ENCODE data around the gene CASP12. TPM values are rescaled to one million over a fixed set of nuclear protein-coding genes. Genes with fewer than 3 reads are reported as not detected.

CASP12 gene
- polyA plus RNA-seq, 2 donors, result 0.22 to 0.27 TPM

GRCh38 chr11:104873252-104873651, 25.0 kb downstream of the CASP12 start:
- no peaks in the 10 kb centered on the region for H3K27me3 ChIP-seq (ENCODE audit: control insufficient read depth in 1 of 2, insufficient read depth in 2 of 2, low read length in 2 of 2)
- H3K36me3 ChIP-seq (ENCODE audit: control insufficient read depth in 2 of 2, insufficient read depth in 2 of 2, low read length in 1 of 2), result no peaks in the 10 kb centered on the region
- no peak overlapping the region for H3K27ac ChIP-seq (ENCODE audit: low read depth in 2 of 2, low read length in 1 of 2)
- 78 to 79% methylated on average over 8 of the region's 8 CpGs for WGBS, 2 donors
- no peaks in the 10 kb centered on the region for H3K9me3 ChIP-seq (ENCODE audit: control insufficient read depth in 2 of 2, insufficient read depth in 1 of 2, low read depth in 1 of 2, low read length in 1 of 2)
- H3K4me1 ChIP-seq (ENCODE audit: control insufficient read depth in 2 of 2, insufficient read depth in 2 of 2, low read length in 1 of 2), result no peaks in the 10 kb centered on the region
- H3K4me3 ChIP-seq (ENCODE audit: low read depth in 1 of 2, low read length in 2 of 2), result no peak overlapping the region

GRCh38 chr11:104872393-104872792, 25.9 kb downstream of the CASP12 start:
- 72 to 83% methylated on average over 3 of the region's 3 CpGs for WGBS, 2 donors
- no peaks in the 10 kb centered on the region for H3K27me3 ChIP-seq (ENCODE audit: control insufficient read depth in 1 of 2, insufficient read depth in 2 of 2, low read length in 2 of 2)
- H3K4me1 ChIP-seq (ENCODE audit: control insufficient read depth in 2 of 2, insufficient read depth in 2 of 2, low read length in 1 of 2), result no peaks in the 10 kb centered on the region
- no peaks in the 10 kb centered on the region for H3K36me3 ChIP-seq (ENCODE audit: control insufficient read depth in 2 of 2, insufficient read depth in 2 of 2, low read length in 1 of 2)
- no peaks in the 10 kb centered on the region for H3K9me3 ChIP-seq (ENCODE audit: control insufficient read depth in 2 of 2, insufficient read depth in 1 of 2, low read depth in 1 of 2, low read length in 1 of 2)
- no peak overlapping the region for H3K27ac ChIP-seq (ENCODE audit: low read depth in 2 of 2, low read length in 1 of 2)
- no peak overlapping the region for H3K4me3 ChIP-seq (ENCODE audit: low read depth in 1 of 2, low read length in 2 of 2)

- H3K27ac ChIP-seq (ENCODE audit: low read depth in 2 of 2, low read length in 1 of 2), result no peak overlapping the region
- no peaks in the 10 kb centered on the region for H3K9me3 ChIP-seq (ENCODE audit: control insufficient read depth in 2 of 2, insufficient read depth in 1 of 2, low read depth in 1 of 2, low read length in 1 of 2)
- no peaks in the 10 kb centered on the region for H3K27me3 ChIP-seq (ENCODE audit: control insufficient read depth in 1 of 2, insufficient read depth in 2 of 2, low read length in 2 of 2)
- no peaks in the 10 kb centered on the region for H3K36me3 ChIP-seq (ENCODE audit: control insufficient read depth in 2 of 2, insufficient read depth in 2 of 2, low read length in 1 of 2)
- no peaks in the 10 kb centered on the region for H3K4me1 ChIP-seq (ENCODE audit: control insufficient read depth in 2 of 2, insufficient read depth in 2 of 2, low read length in 1 of 2)
- H3K4me3 ChIP-seq (ENCODE audit: low read depth in 1 of 2, low read length in 2 of 2), result no peak overlapping the region
Observed at GRCh38 chr11:104870910-104871309, 27.4 kb downstream of the CASP12 start.

GRCh38 chr11:104866815-104867214, 31.4 kb downstream of the CASP12 start:
- Histone ChIP-seq H3K36me3 (ENCODE audit: control insufficient read depth in 2 of 2, insufficient read depth in 2 of 2, low read length in 1 of 2) (no peaks in the 10 kb centered on the region), H3K27ac (ENCODE audit: low read depth in 2 of 2, low read length in 1 of 2) (no peak overlapping the region), H3K4me1 (ENCODE audit: control insufficient read depth in 2 of 2, insufficient read depth in 2 of 2, low read length in 1 of 2) (no peaks in the 10 kb centered on the region), H3K9me3 (ENCODE audit: control insufficient read depth in 2 of 2, insufficient read depth in 1 of 2, low read depth in 1 of 2, low read length in 1 of 2) (no peaks in the 10 kb centered on the region), H3K4me3 (ENCODE audit: low read depth in 1 of 2, low read length in 2 of 2) (no peak overlapping the region), H3K27me3 (ENCODE audit: control insufficient read depth in 1 of 2, insufficient read depth in 2 of 2, low read length in 2 of 2) (no peaks in the 10 kb centered on the region)
- 44 to 46% methylated on average over 2 of the region's 2 CpGs for WGBS, 2 donors

- Histone ChIP-seq H3K4me1 (ENCODE audit: control insufficient read depth in 2 of 2, insufficient read depth in 2 of 2, low read length in 1 of 2) (no peaks in the 10 kb centered on the region), H3K9me3 (ENCODE audit: control insufficient read depth in 2 of 2, insufficient read depth in 1 of 2, low read depth in 1 of 2, low read length in 1 of 2) (no peaks in the 10 kb centered on the region), H3K4me3 (ENCODE audit: low read depth in 1 of 2, low read length in 2 of 2) (no peak overlapping the region), H3K27me3 (ENCODE audit: control insufficient read depth in 1 of 2, insufficient read depth in 2 of 2, low read length in 2 of 2) (no peaks in the 10 kb centered on the region), H3K36me3 (ENCODE audit: control insufficient read depth in 2 of 2, insufficient read depth in 2 of 2, low read length in 1 of 2) (no peaks in the 10 kb centered on the region), H3K27ac (ENCODE audit: low read depth in 2 of 2, low read length in 1 of 2) (no peak overlapping the region)
- WGBS, 2 donors, result 80 to 82% methylated on average over 7 of the region's 7 CpGs
Observed at GRCh38 chr11:104858882-104859775, 39.1 kb downstream of the CASP12 start.

GRCh38 chr11:104856607-104857006, 41.7 kb downstream of the CASP12 start:
- H3K4me1 ChIP-seq (ENCODE audit: control insufficient read depth in 2 of 2, insufficient read depth in 2 of 2, low read length in 1 of 2), result no peaks in the 10 kb centered on the region
- H3K27me3 ChIP-seq (ENCODE audit: control insufficient read depth in 1 of 2, insufficient read depth in 2 of 2, low read length in 2 of 2), result no peaks in the 10 kb centered on the region
- H3K27ac ChIP-seq (ENCODE audit: low read depth in 2 of 2, low read length in 1 of 2), result no peak overlapping the region
- H3K36me3 ChIP-seq (ENCODE audit: control insufficient read depth in 2 of 2, insufficient read depth in 2 of 2, low read length in 1 of 2), result no peaks in the 10 kb centered on the region
- H3K4me3 ChIP-seq (ENCODE audit: low read depth in 1 of 2, low read length in 2 of 2), result no peak overlapping the region
- no peaks in the 10 kb centered on the region for H3K9me3 ChIP-seq (ENCODE audit: control insufficient read depth in 2 of 2, insufficient read depth in 1 of 2, low read depth in 1 of 2, low read length in 1 of 2)

- no peaks in the 10 kb centered on the region for H3K4me1 ChIP-seq (ENCODE audit: control insufficient read depth in 2 of 2, insufficient read depth in 2 of 2, low read length in 1 of 2)
- H3K4me3 ChIP-seq (ENCODE audit: low read depth in 1 of 2, low read length in 2 of 2), result no peak overlapping the region
- H3K9me3 ChIP-seq (ENCODE audit: control insufficient read depth in 2 of 2, insufficient read depth in 1 of 2, low read depth in 1 of 2, low read length in 1 of 2), result no peaks in the 10 kb centered on the region
- no peaks in the 10 kb centered on the region for H3K36me3 ChIP-seq (ENCODE audit: control insufficient read depth in 2 of 2, insufficient read depth in 2 of 2, low read length in 1 of 2)
- WGBS, 2 donors, result 75 to 76% methylated on average over 2 of the region's 2 CpGs
- H3K27ac ChIP-seq (ENCODE audit: low read depth in 2 of 2, low read length in 1 of 2), result no peak overlapping the region
- no peaks in the 10 kb centered on the region for H3K27me3 ChIP-seq (ENCODE audit: control insufficient read depth in 1 of 2, insufficient read depth in 2 of 2, low read length in 2 of 2)
Observed at GRCh38 chr11:104855965-104856364, 42.3 kb downstream of the CASP12 start.

GRCh38 chr11:104853276-104853675, 45.0 kb downstream of the CASP12 start:
- H3K27ac ChIP-seq (ENCODE audit: low read depth in 2 of 2, low read length in 1 of 2), result no peak overlapping the region
- no peaks in the 10 kb centered on the region for H3K27me3 ChIP-seq (ENCODE audit: control insufficient read depth in 1 of 2, insufficient read depth in 2 of 2, low read length in 2 of 2)
- H3K9me3 ChIP-seq (ENCODE audit: control insufficient read depth in 2 of 2, insufficient read depth in 1 of 2, low read depth in 1 of 2, low read length in 1 of 2), result no peaks in the 10 kb centered on the region
- H3K36me3 ChIP-seq (ENCODE audit: control insufficient read depth in 2 of 2, insufficient read depth in 2 of 2, low read length in 1 of 2), result no peaks in the 10 kb centered on the region
- H3K4me1 ChIP-seq (ENCODE audit: control insufficient read depth in 2 of 2, insufficient read depth in 2 of 2, low read length in 1 of 2), result no peaks in the 10 kb centered on the region
- H3K4me3 ChIP-seq (ENCODE audit: low read depth in 1 of 2, low read length in 2 of 2), result no peak overlapping the region
- 95 to 96% methylated on average over 3 of the region's 3 CpGs for WGBS, 2 donors

- H3K27ac ChIP-seq (ENCODE audit: low read depth in 2 of 2, low read length in 1 of 2), result no peak overlapping the region
- H3K4me1 ChIP-seq (ENCODE audit: control insufficient read depth in 2 of 2, insufficient read depth in 2 of 2, low read length in 1 of 2), result no peaks in the 10 kb centered on the region
- no peaks in the 10 kb centered on the region for H3K27me3 ChIP-seq (ENCODE audit: control insufficient read depth in 1 of 2, insufficient read depth in 2 of 2, low read length in 2 of 2)
- 68 to 81% methylated on average over 1 of the region's 1 CpG for WGBS, 2 donors
- no peaks in the 10 kb centered on the region for H3K36me3 ChIP-seq (ENCODE audit: control insufficient read depth in 2 of 2, insufficient read depth in 2 of 2, low read length in 1 of 2)
- H3K4me3 ChIP-seq (ENCODE audit: low read depth in 1 of 2, low read length in 2 of 2), result no peak overlapping the region
- no peaks in the 10 kb centered on the region for H3K9me3 ChIP-seq (ENCODE audit: control insufficient read depth in 2 of 2, insufficient read depth in 1 of 2, low read depth in 1 of 2, low read length in 1 of 2)
Observed at GRCh38 chr11:104852811-104853210, 45.4 kb downstream of the CASP12 start.

- H3K4me3 ChIP-seq (ENCODE audit: low read depth in 1 of 2, low read length in 2 of 2), result no peak overlapping the region
Observed at GRCh38 chr11:104846216-104846615, 52.0 kb downstream of the CASP12 start.

More at GRCh38 chr11:104846216-104846615, 52.0 kb downstream of the CASP12 start:
- 90 to 92% methylated on average over 3 of the region's 3 CpGs for WGBS, 2 donors
- Histone ChIP-seq H3K27me3 (ENCODE audit: control insufficient read depth in 1 of 2, insufficient read depth in 2 of 2, low read length in 2 of 2) (no peaks in the 10 kb centered on the region), H3K27ac (ENCODE audit: low read depth in 2 of 2, low read length in 1 of 2) (no peak overlapping the region), H3K9me3 (ENCODE audit: control insufficient read depth in 2 of 2, insufficient read depth in 1 of 2, low read depth in 1 of 2, low read length in 1 of 2) (no peaks in the 10 kb centered on the region), H3K4me1 (ENCODE audit: control insufficient read depth in 2 of 2, insufficient read depth in 2 of 2, low read length in 1 of 2) (no peaks in the 10 kb centered on the region), H3K36me3 (ENCODE audit: control insufficient read depth in 2 of 2, insufficient read depth in 2 of 2, low read length in 1 of 2) (no peaks in the 10 kb centered on the region)
